Measurements from ENCODE around the gene HOXD1.

The HOXD1 gene

GRCh38 chr2:176145085-176145969, 43.1 kb upstream of the HOXD1 start:
- H3K4me3 ChIP-seq (ENCODE audit: low read length) = no peak overlapping the region
- TF ChIP-seq CTCF (conservative IDR thresholded peaks at IDR 0.05; ENCODE audit: low read length) = no peak
- DNase-seq (ENCODE audit: low read depth) = no peak

DNA sequence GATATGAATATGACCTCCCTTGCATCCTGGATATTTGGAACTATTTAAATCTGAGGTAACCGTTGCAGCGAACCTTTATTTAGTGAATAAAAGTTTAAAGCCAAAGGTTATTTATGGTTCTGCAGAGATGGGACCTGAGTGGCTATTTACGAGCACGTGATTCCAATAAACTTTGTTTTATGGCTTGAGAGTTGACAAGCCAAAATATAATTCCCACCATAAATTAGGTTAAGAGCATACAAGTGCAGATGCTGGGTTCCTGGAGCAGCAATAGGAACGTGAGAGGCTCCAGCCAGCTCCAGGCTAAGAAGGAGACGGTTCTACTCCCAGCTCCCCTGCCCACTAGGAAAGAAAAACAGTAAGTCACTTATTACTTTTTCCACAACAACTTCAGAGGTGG, 42.4 kb upstream of the HOXD1 start:
- no peak for DNase-seq (ENCODE audit: low read depth)
- no peak for TF ChIP-seq CTCF (conservative IDR thresholded peaks at IDR 0.05; ENCODE audit: low read length)
- H3K4me3 ChIP-seq (ENCODE audit: low read length) = no peak overlapping the region

GRCh38 chr2:176146645-176147044, 41.8 kb upstream of the HOXD1 start:
- no peak for DNase-seq (ENCODE audit: low read depth)
- no peak overlapping the region for H3K4me3 ChIP-seq (ENCODE audit: low read length)
- TF ChIP-seq CTCF (conservative IDR thresholded peaks at IDR 0.05; ENCODE audit: low read length) = no peak

DNA sequence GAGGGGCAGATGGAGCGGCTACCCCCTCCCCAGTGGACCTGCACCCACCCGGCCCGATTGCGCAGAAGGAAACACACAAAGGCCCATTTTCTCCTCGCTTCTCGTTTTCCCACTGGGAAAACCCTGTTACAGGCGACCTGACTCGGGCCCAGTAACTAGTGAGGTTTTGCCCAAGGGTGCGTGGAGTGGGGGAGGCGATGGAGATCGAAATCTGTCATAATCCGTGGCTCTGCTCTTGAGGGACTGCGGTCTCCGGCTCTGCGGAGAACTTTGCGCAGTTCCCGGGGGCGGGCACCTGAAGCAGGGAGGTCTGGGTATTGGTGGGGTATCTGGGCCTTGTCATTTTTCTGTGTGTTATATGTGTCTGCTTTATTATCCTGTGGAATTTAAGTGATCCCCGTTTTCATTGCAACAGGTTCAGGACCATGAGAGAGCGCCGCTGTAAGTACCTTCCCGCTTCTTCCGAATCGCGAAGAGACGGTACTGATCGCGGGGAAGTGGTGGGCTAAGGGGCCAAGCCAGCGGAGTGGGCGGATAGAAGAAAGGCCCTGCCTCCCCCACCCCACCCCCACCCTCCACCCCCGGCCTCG, 41.2 kb upstream of the HOXD1 start:
- DNase-seq (ENCODE audit: low read depth) = no peak
- TF ChIP-seq CTCF (conservative IDR thresholded peaks at IDR 0.05; ENCODE audit: low read length) = no peak
- no peak overlapping the region for H3K4me3 ChIP-seq (ENCODE audit: low read length)

- DNase-seq (ENCODE audit: low read depth) = no peak
- TF ChIP-seq CTCF (conservative IDR thresholded peaks at IDR 0.05; ENCODE audit: low read length) = no peak
- H3K4me3 ChIP-seq (ENCODE audit: low read length) = no peak overlapping the region
These were observed 40.5 kb upstream of the HOXD1 start for GRCh38 chr2:176147800-176148496.

DNA sequence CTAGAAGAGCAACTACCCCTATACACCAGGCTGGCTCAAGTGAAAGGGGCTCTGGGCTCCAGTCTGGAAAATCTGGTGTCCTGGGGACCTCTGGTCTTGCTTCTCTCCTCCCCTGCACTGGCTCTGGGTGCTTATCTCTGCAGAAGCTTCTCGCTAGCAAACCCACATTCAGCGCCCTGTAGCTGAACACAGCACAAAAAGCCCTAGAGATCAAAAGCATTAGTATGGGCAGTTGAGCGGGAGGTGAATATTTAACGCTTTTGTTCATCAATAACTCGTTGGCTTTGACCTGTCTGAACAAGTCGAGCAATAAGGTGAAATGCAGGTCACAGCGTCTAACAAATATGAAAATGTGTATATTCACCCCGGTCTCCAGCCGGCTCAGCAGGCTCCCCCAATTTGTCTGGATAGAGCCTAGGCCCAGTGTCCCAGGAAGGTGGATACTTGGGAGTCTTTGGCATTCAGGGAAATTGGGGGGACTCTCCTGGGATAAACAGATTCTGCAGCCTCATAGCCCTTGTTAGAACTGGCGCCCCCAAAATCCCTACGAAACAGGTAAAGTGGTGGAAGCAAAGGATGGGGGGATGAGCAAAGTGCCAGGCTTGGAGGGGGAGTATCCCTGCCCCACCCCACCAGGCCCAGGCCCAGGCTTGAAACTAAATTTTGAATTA, 39.6 kb upstream of the HOXD1 start:
- no peak for DNase-seq (ENCODE audit: low read depth)
- H3K4me3 ChIP-seq (ENCODE audit: low read length) = no peak overlapping the region
- TF ChIP-seq CTCF (conservative IDR thresholded peaks at IDR 0.05; ENCODE audit: low read length) = no peak

Measured in AG10803 (cell line).